Measurements from ENCODE around the gene MAP3K20. TPM values are rescaled to one million over a fixed set of nuclear protein-coding genes. Genes with fewer than 3 reads are reported as not detected.
A peak's percentile ranks its signal among the peaks of the same experiment; 100 is the strongest.
"Not testable (repeated sequence)": the region's sequence is repeated elsewhere in the genome, so short reads cannot be mapped to it uniquely, and the experiment has no call there.

The MAP3K20 gene
- total and polyA plus RNA-seq, 2 experiments from 2014 or later, result 151 to 169 TPM

DNA sequence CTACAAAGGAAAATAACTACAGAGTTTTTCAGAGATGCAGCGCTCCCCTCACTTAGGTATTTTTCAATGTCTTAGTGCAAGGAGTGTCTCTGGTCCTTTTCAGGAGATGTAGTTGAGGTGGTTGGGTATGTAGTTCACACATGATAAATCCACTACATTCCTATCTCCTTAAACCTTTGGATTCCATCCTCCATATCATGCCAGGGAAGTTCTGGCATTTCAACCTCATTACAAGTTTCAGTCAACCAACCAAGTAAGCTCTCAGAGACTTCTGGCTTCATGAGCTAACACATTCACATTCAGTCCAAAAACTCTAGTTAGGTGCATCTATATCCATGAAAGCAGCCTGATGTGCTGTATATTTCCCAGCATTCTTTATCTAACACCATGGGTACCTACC, 47.3 kb downstream of the MAP3K20 start:
- no peaks in the 10 kb centered on the region for H3K4me1 ChIP-seq (ENCODE audit: low read depth)
- no peaks in the 10 kb centered on the region for H3K27me3 ChIP-seq
- H3K4me3 ChIP-seq, result no peak overlapping the region
- no peaks in the 10 kb centered on the region for H3K9me3 ChIP-seq (ENCODE audit: low read depth)
- no peak for DNase-seq (ENCODE audit: low read depth in 1 of 2, low spot score in 1 of 2)
- no peaks in the 10 kb centered on the region for H3K36me3 ChIP-seq
- TF ChIP-seq, protein P1, sequence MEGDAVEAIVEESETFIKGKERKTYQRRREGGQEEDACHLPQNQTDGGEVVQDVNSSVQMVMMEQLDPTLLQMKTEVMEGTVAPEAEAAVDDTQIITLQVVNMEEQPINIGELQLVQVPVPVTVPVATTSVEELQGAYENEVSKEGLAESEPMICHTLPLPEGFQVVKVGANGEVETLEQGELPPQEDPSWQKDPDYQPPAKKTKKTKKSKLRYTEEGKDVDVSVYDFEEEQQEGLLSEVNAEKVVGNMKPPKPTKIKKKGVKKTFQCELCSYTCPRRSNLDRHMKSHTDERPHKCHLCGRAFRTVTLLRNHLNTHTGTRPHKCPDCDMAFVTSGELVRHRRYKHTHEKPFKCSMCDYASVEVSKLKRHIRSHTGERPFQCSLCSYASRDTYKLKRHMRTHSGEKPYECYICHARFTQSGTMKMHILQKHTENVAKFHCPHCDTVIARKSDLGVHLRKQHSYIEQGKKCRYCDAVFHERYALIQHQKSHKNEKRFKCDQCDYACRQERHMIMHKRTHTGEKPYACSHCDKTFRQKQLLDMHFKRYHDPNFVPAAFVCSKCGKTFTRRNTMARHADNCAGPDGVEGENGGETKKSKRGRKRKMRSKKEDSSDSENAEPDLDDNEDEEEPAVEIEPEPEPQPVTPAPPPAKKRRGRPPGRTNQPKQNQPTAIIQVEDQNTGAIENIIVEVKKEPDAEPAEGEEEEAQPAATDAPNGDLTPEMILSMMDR (IDR thresholded peaks at IDR 0.05; ENCODE audit: low read depth, low read length), result no peak
- no peak overlapping the region for H3K27ac ChIP-seq

DNA sequence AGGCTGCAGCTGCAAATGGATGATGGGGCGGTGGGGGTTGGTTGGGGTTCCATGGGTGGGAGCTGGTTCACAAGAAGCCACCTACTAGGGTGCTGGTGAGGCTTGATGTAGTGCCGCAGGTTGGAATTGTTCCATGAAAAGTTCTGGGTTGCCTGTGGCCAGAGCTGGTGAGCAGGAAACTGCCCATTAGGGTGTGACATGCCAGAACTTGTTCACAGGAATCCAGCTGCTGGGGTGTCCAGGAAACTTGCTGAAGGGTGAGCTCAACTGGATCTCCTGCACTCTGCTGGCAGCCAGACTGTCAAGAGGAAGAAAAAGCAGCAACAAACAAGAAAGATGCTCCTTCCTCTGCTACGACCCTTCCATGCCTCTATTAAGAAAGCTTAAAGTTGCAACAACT, 48.8 kb downstream of the MAP3K20 start:
- H3K36me3 ChIP-seq, result no peaks in the 10 kb centered on the region
- H3K9me3 ChIP-seq (ENCODE audit: low read depth), result no peaks in the 10 kb centered on the region
- peak; percentile 8 to 30 for DNase-seq (ENCODE audit: low read depth in 1 of 2, low spot score in 1 of 2)
- H3K4me1 ChIP-seq (ENCODE audit: low read depth), result peaks cover 1% of the 10 kb centered on the region
- H3K27me3 ChIP-seq, result no peaks in the 10 kb centered on the region
- H3K4me3 ChIP-seq, result no peak overlapping the region
- H3K27ac ChIP-seq, result peak overlapping the region; percentile 53
- TF ChIP-seq, protein P1 (IDR thresholded peaks at IDR 0.05; ENCODE audit: low read depth, low read length), result no peak

DNA sequence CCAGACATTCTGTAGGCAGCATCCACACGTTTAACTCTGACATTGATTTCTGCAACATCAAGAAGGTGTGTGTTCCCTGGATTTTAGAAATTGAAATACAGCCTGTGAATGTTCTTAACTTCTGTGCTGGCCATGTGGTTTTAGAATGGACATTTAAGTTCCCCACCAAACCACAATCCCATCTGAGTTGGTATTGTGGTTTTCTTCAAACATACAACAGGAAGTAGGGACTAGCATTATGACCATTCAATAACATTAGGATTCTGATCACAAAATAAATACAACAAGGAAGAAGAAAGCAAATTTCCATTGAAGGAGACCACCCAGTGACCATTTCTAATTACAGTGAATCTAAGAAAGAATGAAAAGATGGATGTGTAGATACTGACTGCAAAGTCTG, 51.2 kb downstream of the MAP3K20 start:
- peaks cover 7% of the 10 kb centered on the region for H3K4me1 ChIP-seq (ENCODE audit: low read depth)
- no peaks in the 10 kb centered on the region for H3K36me3 ChIP-seq
- TF ChIP-seq, protein P1 (IDR thresholded peaks at IDR 0.05; ENCODE audit: low read depth, low read length), result no peak
- no peaks in the 10 kb centered on the region for H3K27me3 ChIP-seq
- H3K4me3 ChIP-seq, result no peak overlapping the region
- H3K27ac ChIP-seq, result no peak overlapping the region
- peak in 1 of 2 donors; percentile 54 for DNase-seq (ENCODE audit: low read depth in 1 of 2, low spot score in 1 of 2)
- H3K9me3 ChIP-seq (ENCODE audit: low read depth), result no peaks in the 10 kb centered on the region

GRCh38 chr2:173128132-173128531, 52.5 kb downstream of the MAP3K20 start:
- not testable (repeated sequence) for H3K9me3 ChIP-seq (ENCODE audit: low read depth); H3K27ac ChIP-seq; H3K4me1 ChIP-seq (ENCODE audit: low read depth); H3K36me3 ChIP-seq; H3K27me3 ChIP-seq; DNase-seq (ENCODE audit: low read depth in 1 of 2, low spot score in 1 of 2); H3K4me3 ChIP-seq

GRCh38 chr2:173130496-173131465, 55.1 kb downstream of the MAP3K20 start:
- Histone ChIP-seq H3K9me3 (ENCODE audit: low read depth) (no peaks in the 10 kb centered on the region), H3K4me1 (ENCODE audit: low read depth) (peaks cover 8% of the 10 kb centered on the region), H3K4me3 (no peak overlapping the region), H3K27me3 (no peaks in the 10 kb centered on the region), H3K27ac (no peak overlapping the region), H3K36me3 (no peaks in the 10 kb centered on the region)
- TF ChIP-seq, protein P1 (IDR thresholded peaks at IDR 0.05; ENCODE audit: low read depth, low read length), result no peak
- DNase-seq (ENCODE audit: low read depth in 1 of 2, low spot score in 1 of 2), result peak in 1 of 2 donors; percentile 38

- Histone ChIP-seq H3K4me3 (no peak overlapping the region), H3K36me3 (no peaks in the 10 kb centered on the region), H3K9me3 (ENCODE audit: low read depth) (no peaks in the 10 kb centered on the region), H3K27me3 (no peaks in the 10 kb centered on the region), H3K27ac (no peak overlapping the region), H3K4me1 (ENCODE audit: low read depth) (peaks cover 15% of the 10 kb centered on the region)
- DNase-seq (ENCODE audit: low read depth in 1 of 2, low spot score in 1 of 2), result no peak
- TF ChIP-seq, protein P1 (IDR thresholded peaks at IDR 0.05; ENCODE audit: low read depth, low read length), result no peak
These were observed 56.9 kb downstream of the MAP3K20 start for GRCh38 chr2:173132531-173132930.
